Lung (tissue), 12 donors: ENCODE data around the gene BORCS6. TPM values are rescaled to one million over a fixed set of nuclear protein-coding genes. Genes with fewer than 3 reads are reported as not detected.

Experiments
- ATAC-seq: fragments of 200-7000 bp; cut with Tn5 transposase; one replicate; pipeline ENCODE4 v1.9.1; 2020; ENCODE audit warnings: moderate number of reproducible peaks; ENCODE audit not compliant: insufficient read depth, low FRiP score
- DNase-seq, 3 donors: peaks; one replicate each; pipeline ENCODE4 v3.0.0-alpha.2; 2013 to 2017
- H3K27ac ChIP-seq, 2 donors: one replicate each; pipeline ENCODE4 v1.5.1; 2013; ENCODE audit warnings: mild to moderate bottlenecking in 2 of 2, moderate library complexity in 2 of 2, control low read depth in 1 of 2, inconsistent platforms in 1 of 2, low read depth in 1 of 2, low read length in 1 of 2
- H3K27me3 ChIP-seq, 3 donors: one replicate each; pipeline ENCODE4 v1.5.1; 2013; ENCODE audit warnings: low read length in 2 of 3; ENCODE audit not compliant: control insufficient read depth in 3 of 3, insufficient read depth in 3 of 3
- H3K36me3 ChIP-seq, 4 donors: one replicate each; pipeline ENCODE4 v1.5.1; 2013; ENCODE audit warnings: low read length in 4 of 4, mild to moderate bottlenecking in 1 of 4, moderate library complexity in 1 of 4; ENCODE audit not compliant: control insufficient read depth in 4 of 4, insufficient read depth in 4 of 4
- H3K4me1 ChIP-seq, 5 donors: one replicate each; pipeline ENCODE4 v1.5.1; 2013; ENCODE audit warnings: low read length in 5 of 5, mild to moderate bottlenecking in 2 of 5, moderate library complexity in 1 of 5; ENCODE audit not compliant: control insufficient read depth in 5 of 5, insufficient read depth in 5 of 5
- H3K4me3 ChIP-seq: one replicate; pipeline ENCODE4 v1.5.1; 2013; ENCODE audit warnings: mild to moderate bottlenecking, control low read depth, moderate library complexity
- H3K9ac ChIP-seq, 2 donors: one replicate each; pipeline ENCODE4 v1.5.1; 2013; ENCODE audit warnings: low read length in 2 of 2, control low read depth in 1 of 2; ENCODE audit not compliant: insufficient read depth in 1 of 2
- H3K9me3 ChIP-seq, 4 donors: one replicate each; pipeline ENCODE4 v1.5.1; 2013; ENCODE audit warnings: low read length in 3 of 4, mild to moderate bottlenecking in 1 of 4, moderate library complexity in 1 of 4; ENCODE audit not compliant: control insufficient read depth in 4 of 4, insufficient read depth in 3 of 4
- WGBS, 2 donors: extraction: QIAGEN DNeasy Blood & Tissue Kit; methylation state at CpG; one replicate each; pipeline ENCODE4 v1.1.7; 2013; 5-methylcytosine and 5-hydroxymethylcytosine counted together
- polyA plus RNA-seq, 2 donors: library from polyadenylated mRNA; stranded (reverse); fragments of 200-250 nt; gene quantifications; one replicate each; pipeline ENCODE4 v1.2.1, GENCODE V29; 2013
- total RNA-seq, 2 donors: library from RNA; depleted of rRNA in 1 of 2; stranded (reverse); fragments of >200 nt in 1 of 2; gene quantifications; one replicate each; pipeline ENCODE4 v1.2.1, GENCODE V29; 2014 to 2021
- TF ChIP-seq, protein P1 (sequence below): IDR thresholded peaks from 2 replicates; pipeline ENCODE4 v1.5.1; 2012; ENCODE audit warnings: mild to moderate bottlenecking; ENCODE audit errors: control extremely low read depth, extremely low read depth
- donor health status: control.
- donor health status: control.
- donor health status: Bipolar disorder and iron deficiency.
- donor health status: healthy.
- donor health status: DM: yes; HTN: yes; CAD: no.

Gene BORCS6
- total and polyA plus RNA-seq, 4 donors: 5.3 to 10.8 (median 8.0) TPM

DNA sequence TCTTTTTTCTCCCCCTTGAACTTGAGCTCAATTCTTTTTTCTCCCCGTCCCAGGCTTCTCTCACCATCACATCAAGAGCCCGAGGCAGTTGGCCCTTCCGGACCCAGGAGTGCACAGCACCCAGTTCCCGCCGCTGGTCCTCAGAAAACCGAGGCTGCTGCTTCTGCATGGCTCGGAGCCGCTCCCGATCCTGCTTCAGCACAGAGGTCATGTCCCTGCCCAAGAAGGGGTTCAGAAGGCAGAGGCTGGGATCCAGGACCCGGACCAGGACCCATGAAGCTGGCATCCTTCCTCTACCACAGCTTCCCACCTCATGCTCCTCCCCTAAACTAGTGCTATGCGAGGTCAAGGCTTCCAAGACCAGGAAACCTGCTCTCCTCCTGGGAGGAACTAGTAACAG is 48.2 kb downstream of the BORCS6 start:
- H3K4me1 ChIP-seq: peaks cover 0 to 11% (median 2%) of the 10 kb centered on the region in 5 donors
- no peaks in the 10 kb centered on the region for H3K9me3 ChIP-seq
- TF ChIP-seq, protein P1, sequence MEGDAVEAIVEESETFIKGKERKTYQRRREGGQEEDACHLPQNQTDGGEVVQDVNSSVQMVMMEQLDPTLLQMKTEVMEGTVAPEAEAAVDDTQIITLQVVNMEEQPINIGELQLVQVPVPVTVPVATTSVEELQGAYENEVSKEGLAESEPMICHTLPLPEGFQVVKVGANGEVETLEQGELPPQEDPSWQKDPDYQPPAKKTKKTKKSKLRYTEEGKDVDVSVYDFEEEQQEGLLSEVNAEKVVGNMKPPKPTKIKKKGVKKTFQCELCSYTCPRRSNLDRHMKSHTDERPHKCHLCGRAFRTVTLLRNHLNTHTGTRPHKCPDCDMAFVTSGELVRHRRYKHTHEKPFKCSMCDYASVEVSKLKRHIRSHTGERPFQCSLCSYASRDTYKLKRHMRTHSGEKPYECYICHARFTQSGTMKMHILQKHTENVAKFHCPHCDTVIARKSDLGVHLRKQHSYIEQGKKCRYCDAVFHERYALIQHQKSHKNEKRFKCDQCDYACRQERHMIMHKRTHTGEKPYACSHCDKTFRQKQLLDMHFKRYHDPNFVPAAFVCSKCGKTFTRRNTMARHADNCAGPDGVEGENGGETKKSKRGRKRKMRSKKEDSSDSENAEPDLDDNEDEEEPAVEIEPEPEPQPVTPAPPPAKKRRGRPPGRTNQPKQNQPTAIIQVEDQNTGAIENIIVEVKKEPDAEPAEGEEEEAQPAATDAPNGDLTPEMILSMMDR: no peak
- H3K4me3 ChIP-seq: no peak overlapping the region
- no peak for DNase-seq
- ATAC-seq: no peak
- 92 to 96% methylated on average over 11 of the region's 11 CpGs for WGBS, 2 donors
- H3K9ac ChIP-seq: no peak overlapping the region
- H3K27me3 ChIP-seq: no peaks in the 10 kb centered on the region
- H3K36me3 ChIP-seq: peaks cover 22 to 66% (median 47%) of the 10 kb centered on the region in 4 donors
- H3K27ac ChIP-seq: peak overlapping the region in 1 of 2 donors; percentile 25

GRCh38 chr17:8141045-8141444 is 48.9 kb downstream of the BORCS6 start:
- H3K36me3 ChIP-seq: peaks cover 20 to 59% (median 41%) of the 10 kb centered on the region in 4 donors

DNA sequence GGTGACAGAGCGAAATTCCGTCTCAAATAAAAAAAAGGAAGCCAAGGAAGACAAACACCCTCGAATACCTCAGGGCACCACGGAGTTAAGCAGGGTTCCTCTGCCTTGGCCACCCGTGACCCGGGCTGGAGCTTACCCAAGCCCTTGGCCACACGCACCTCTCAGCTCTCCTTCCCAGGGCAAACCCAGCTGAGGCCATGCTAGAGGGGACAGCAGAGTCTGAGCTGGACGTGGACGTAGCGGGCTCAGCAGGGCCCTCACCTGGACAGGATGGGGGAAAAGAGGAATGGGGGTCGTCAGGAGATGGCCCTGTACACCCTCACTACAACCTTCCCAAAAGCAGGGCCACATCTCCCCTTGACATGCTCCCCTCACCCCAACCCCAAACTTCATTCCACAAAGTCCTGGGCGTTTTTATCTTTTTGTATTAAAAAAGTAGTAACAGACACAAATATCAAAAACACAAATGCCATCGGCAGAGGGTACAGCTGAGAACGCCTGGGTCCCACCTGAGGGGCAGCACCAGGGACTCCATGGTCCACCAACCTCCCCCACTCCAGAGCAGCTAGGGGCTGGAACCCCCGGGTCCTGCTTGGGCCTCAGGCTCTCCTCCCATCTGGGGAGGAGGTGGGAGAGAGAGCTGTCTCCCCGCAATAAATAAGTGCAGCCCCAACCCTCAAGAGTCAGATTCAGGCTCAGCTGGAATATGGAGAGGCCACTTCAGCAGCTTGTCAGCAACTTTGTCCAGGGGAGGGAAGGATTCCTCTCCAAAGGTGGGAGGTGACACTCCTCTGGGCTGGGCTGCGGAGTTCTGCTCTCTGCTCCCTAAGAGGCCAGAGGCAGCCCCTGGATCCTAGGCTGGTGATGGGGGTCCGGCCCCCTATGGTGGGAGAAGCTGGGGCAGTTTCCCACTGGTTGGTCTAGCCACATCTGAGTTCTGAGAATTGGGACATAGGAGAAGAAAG is 49.6 kb downstream of the BORCS6 start:
- DNase-seq (no peak), ATAC-seq (no peak)
- no peak overlapping the region for H3K4me3 ChIP-seq
- H3K36me3 ChIP-seq: peaks cover 20 to 53% (median 36%) of the 10 kb centered on the region in 4 donors
- H3K9me3 ChIP-seq: no peaks in the 10 kb centered on the region
- TF ChIP-seq, protein P1: no peak
- 65 to 76% methylated on average over 18 of the region's 18 CpGs for WGBS, 2 donors
- H3K27me3 ChIP-seq: no peaks in the 10 kb centered on the region
- H3K9ac ChIP-seq: no peak overlapping the region
- peak overlapping the region; percentile 17 to 46 for H3K27ac ChIP-seq
- H3K4me1 ChIP-seq: peaks cover 0 to 11% (median 2%) of the 10 kb centered on the region in 5 donors

More at GRCh38 chr17:8141045-8141444, 48.9 kb downstream of the BORCS6 start:
- TF ChIP-seq, protein P1: no peak
- no peak overlapping the region for H3K27ac ChIP-seq
- DNase-seq (no peak), ATAC-seq (no peak)
- no peak overlapping the region for H3K4me3 ChIP-seq
- no peak overlapping the region for H3K9ac ChIP-seq
- no peaks in the 10 kb centered on the region for H3K27me3 ChIP-seq
- no peaks in the 10 kb centered on the region for H3K9me3 ChIP-seq
- WGBS, 2 donors: 93 to 98% methylated on average over 7 of the region's 7 CpGs
- peaks cover 0 to 11% (median 2%) of the 10 kb centered on the region in 5 donors for H3K4me1 ChIP-seq
